ENCODE results near the gene PEAR1. TPM values are rescaled to one million over a fixed set of nuclear protein-coding genes. Genes with fewer than 3 reads are reported as not detected.

Gene PEAR1
- total and polyA plus RNA-seq, 9 donors: 4.3 to 21.2 (median 13.4) TPM

GRCh38 chr1:156889802-156890580, 3.5 kb upstream of the PEAR1 start:
- peak; percentile 48 to 65 (median 49) for TF ChIP-seq CTCF (IDR thresholded peaks at IDR 0.05)
- TF ChIP-seq EP300 (IDR thresholded peaks at IDR 0.05): no peak
- WGBS, 3 donors: 44 to 47% (median 46%) methylated on average over 8 of the region's 8 CpGs
- H3K4me3 ChIP-seq: no peak overlapping the region
- H3K27ac ChIP-seq: no peak overlapping the region
- peak; percentile 75 to 86 (median 82) for DNase-seq
- intact Hi-C loops (cut with DNase I): loop anchor here in 2 of 4 donors (10.0 kb wide), 2 partner anchors 115 to 185 kb away; partner anchors contain the start of gene CRABP2 (in 1 of the 2)
- H3K27me3 ChIP-seq: no peaks in the 10 kb centered on the region
- no peaks in the 10 kb centered on the region for H3K9me3 ChIP-seq
- peaks cover 11% of the 10 kb centered on the region for H3K4me1 ChIP-seq (ENCODE audit: insufficient read depth)
- no peaks in the 10 kb centered on the region for H3K36me3 ChIP-seq

- Histone ChIP-seq H3K27me3 (no peaks in the 10 kb centered on the region), H3K9me3 (no peaks in the 10 kb centered on the region), H3K27ac (peak overlapping the region in 1 of 2 donors; percentile 94), H3K4me1 (ENCODE audit: insufficient read depth) (peaks cover 14% of the 10 kb centered on the region), H3K4me3 (peak overlapping the region; percentile 39), H3K36me3 (no peaks in the 10 kb centered on the region)
- WGBS, 3 donors: 7 to 10% (median 8%) methylated on average over 48 of the region's 48 CpGs
- peak; percentile 92 to 97 (median 94) for DNase-seq
- TF ChIP-seq CTCF (IDR thresholded peaks at IDR 0.05) (peak; percentile 74 to 94 (median 82)), EP300 (IDR thresholded peaks at IDR 0.05) (no peak), POLR2A (IDR thresholded peaks at IDR 0.05) (no peak)
- intact Hi-C loops (cut with DNase I): no loop called here
These were observed 1.1 kb upstream of the PEAR1 start for GRCh38 chr1:156892190-156893047.

- H3K9me3 ChIP-seq: no peaks in the 10 kb centered on the region
- no peaks in the 10 kb centered on the region for H3K36me3 ChIP-seq
- DNase-seq: peak in 2 of 5 donors; percentile 48 to 54
- peaks cover 19% of the 10 kb centered on the region for H3K4me1 ChIP-seq (ENCODE audit: insufficient read depth)
- intact Hi-C loops (cut with DNase I): no loop called here
- 9 to 20% (median 14%) methylated on average over 5 of the region's 5 CpGs for WGBS, 3 donors
- TF ChIP-seq EP300 (IDR thresholded peaks at IDR 0.05) (no peak), POLR2A (IDR thresholded peaks at IDR 0.05) (no peak), CTCF (IDR thresholded peaks at IDR 0.05) (no peak)
- H3K27ac ChIP-seq: peak overlapping the region; percentile 82 to 94
- H3K27me3 ChIP-seq: no peaks in the 10 kb centered on the region
- H3K4me3 ChIP-seq: peak overlapping the region; percentile 39
These were observed 483 bp downstream of the PEAR1 start for GRCh38 chr1:156894001-156894400.

GRCh38 chr1:156894711-156895454, 1.4 kb downstream of the PEAR1 start:
- WGBS, 3 donors: 19 to 30% (median 29%) methylated on average over 12 of the region's 12 CpGs
- Histone ChIP-seq H3K4me1 (ENCODE audit: insufficient read depth) (peaks cover 19% of the 10 kb centered on the region), H3K27me3 (no peaks in the 10 kb centered on the region), H3K4me3 (peak overlapping the region; percentile 39), H3K9me3 (no peaks in the 10 kb centered on the region), H3K27ac (peak overlapping the region; percentile 82 to 94), H3K36me3 (no peaks in the 10 kb centered on the region)
- intact Hi-C loops (cut with DNase I): no loop called here
- no peak for TF ChIP-seq EP300 (IDR thresholded peaks at IDR 0.05)
- DNase-seq: peak in 4 of 5 donors; percentile 43 to 70 (median 58)

All from ovary (tissue), 9 donors.